Stimulated activated CD8-positive, alpha-beta memory T cell treated with anti-CD3 and anti-CD28 coated beads, Interleukin-15, amount 100 ng/mL, for 24 hours (primary cell): ENCODE results near the gene TBX4.

Experiments
- DNase-seq: peaks from one replicate; pipeline ENCODE4 v3.0.0-alpha.2; 2020; ENCODE audit warnings: low read depth

The TBX4 gene

DNA sequence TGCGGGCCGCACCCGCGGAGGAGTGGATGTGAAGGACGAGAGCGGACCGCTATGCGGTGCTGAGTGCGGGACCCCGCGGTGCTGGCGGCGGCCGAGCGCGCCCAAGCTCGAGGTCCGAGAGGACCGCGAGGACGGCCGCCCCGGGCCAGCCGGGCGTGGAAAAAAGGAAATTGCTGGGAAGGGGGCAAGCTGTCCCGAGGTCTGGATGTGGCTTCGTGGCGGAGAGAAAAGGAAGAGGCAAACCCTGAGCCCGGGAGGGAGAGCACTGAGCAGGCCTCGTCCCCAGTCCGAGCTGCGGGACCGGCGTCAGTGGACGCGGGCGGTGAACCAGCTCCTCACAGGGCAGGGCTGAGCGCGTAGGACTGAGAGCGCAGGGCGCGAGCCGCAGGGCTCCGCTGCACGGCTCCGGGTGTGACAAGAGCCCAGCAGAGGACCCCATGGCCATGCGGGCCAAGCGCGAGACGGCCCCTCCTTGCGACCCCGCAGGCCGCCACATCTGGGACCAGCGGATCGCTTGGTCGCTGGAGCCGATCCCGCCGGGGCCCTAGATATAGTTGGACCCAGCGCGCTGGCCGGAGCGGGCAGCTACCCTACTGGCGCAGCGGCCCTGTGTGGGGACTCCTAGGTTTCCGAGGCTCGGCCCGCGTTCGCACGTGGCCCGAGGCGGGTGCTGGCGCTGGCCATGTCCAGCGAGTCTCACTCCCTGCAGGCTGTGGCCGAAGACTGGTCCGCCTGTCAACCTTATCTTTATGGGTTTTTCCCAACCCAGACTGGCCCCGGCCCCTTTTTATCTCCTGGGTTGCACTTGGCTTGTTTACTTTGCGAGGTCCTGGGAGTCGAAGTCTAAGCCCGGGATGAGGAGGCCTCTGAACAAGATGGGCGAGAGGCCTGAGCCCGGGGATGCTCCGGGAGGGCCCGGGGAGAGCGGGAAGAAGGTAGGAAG lies 2.4 kb downstream of the TBX4 start:
- no peak for DNase-seq

DNA sequence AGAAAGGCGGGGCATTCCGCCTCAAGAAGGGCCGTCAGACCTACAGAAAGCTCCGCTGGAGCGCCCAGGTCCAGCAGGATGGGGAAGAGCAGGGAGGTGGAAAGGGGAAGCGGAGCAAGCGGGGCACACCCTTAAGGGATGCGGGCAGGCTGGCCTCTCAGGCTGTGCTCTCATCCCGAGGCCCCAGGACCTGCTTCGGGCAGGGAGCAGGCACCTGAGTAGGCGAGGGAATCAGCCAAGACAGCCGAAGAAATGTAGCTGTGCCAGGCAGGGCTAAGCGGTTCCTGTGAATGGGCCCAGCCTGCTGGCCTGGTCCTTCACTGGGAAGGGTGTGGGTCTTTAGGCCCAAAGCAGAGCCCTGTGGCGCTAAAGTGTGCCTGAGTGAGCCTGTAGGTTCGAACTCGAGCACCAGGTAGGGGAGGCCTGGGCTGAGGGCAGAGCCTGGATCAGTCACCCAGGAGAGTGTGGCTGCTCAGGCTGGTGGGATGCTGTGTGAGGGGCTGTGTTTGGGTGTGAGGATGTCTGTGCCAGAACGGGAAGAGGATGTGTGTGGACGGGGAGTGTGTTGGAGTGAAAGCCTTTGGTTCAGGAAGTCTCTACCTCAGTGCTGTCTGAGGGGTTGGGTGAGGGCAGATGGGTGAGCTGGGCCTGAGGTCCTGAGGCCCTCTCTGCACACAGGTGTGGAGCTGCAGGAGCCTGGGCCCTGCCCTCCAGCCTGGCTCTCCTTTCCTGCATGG lies 3.3 kb downstream of the TBX4 start:
- no peak for DNase-seq

DNA sequence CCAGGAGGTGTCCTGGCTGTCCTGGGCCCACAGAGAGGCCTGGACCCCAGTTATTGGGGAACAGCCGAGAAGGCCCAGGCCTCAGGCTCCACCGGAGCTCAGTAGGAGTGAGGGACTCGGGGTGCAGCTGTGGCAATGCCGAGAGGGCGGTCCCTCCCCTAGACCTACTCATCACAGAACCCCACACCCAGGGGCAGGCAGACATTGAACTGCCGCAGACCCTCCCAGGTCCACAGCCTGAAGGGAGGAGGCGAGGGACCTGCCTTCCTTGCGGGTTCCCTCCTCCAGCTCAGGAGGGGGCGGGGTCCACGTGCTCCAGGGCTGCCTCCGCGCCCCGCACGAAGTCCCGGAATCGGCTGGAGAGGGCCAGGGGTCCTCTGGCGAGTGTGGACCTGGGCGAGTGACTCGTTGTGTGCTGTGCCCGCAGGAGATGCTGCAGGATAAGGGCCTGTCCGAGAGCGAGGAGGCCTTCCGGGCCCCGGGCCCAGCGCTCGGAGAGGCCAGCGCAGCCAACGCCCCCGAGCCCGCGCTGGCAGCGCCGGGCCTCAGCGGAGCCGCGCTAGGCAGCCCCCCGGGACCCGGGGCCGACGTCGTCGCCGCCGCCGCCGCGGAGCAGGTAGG lies 3.9 kb downstream of the TBX4 start:
- no peak for DNase-seq

DNA sequence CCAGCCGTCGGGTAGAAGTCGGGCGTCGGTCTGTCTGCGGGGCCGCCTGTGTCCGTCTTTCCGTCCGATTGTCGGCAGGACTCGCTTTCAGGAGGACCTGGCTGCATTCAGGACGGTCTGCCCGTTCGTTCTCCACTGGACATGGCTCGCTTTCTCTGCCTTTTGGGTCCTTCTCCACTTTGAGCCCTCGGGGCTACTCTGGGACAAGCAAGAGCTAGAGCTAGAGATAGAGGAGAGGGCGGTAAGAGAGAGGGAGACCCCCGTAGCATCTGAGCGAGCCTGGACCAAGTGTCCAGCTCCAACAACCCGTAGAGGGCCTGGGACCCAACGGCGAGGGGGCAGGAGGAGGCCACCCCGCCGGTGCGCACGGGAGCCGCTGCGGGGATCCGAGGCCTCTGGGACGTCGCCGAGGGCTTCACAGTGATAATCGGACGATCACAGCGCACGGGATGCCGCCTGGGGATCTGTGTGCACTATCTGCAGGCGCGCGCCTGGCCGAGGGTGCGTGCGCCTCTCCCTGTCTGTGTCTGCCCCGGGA lies 4.5 kb downstream of the TBX4 start:
- no peak for DNase-seq

DNA sequence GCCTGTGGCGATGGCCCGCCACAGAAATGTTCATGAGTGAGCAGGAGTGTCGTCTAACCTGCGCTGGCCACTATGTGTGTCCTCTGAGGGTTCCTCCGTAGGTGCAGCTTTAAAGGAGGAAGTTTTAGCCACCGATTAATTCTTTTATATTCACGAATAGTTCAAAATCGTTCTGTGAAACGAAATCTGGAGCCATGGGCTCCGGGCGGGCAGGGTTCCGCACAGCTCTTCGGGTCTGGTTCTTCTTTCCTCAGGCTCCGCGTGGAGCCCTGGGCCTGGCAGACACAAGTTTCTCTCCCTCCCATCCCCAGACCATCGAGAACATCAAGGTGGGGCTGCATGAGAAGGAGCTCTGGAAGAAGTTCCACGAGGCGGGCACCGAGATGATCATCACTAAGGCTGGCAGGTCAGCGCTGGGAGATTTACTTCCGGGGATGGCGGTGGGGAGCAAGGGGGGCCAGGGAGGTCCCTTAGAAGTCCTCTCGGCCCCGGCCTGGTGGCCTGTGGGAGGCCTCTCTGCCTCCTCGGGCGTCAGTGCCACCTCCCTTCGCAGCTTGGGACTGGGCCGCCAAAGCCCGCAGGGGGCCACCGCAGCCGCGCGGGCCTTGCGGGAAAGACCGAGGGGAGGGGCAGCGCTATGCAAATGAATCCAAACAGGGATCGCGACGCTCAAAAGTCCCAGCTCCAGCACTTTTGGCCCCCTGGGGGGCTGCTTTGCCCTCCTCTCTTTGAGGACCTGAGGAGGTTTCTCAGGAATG lies 5.2 kb downstream of the TBX4 start:
- DNase-seq = no peak

DNA sequence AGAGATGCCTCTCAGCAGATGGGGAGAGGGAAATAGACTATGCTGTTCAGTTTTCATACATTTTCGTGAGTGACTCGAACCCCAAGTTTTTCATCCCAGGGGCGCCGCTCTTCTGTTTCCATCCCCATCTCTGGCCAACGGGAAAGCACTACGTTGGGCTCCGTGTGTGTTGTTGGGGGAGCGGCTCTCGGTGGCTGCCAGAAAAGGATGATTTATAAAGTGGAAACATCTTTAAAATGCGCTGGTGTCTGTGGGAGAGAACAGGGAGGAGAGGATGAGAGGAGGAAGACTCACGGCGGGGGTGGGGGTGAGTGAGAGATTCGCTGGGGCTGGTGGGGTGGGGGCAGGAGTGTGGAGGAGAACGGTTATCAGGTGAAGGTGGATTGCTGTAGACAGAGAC lies 5.8 kb downstream of the TBX4 start:
- DNase-seq = no peak

DNA sequence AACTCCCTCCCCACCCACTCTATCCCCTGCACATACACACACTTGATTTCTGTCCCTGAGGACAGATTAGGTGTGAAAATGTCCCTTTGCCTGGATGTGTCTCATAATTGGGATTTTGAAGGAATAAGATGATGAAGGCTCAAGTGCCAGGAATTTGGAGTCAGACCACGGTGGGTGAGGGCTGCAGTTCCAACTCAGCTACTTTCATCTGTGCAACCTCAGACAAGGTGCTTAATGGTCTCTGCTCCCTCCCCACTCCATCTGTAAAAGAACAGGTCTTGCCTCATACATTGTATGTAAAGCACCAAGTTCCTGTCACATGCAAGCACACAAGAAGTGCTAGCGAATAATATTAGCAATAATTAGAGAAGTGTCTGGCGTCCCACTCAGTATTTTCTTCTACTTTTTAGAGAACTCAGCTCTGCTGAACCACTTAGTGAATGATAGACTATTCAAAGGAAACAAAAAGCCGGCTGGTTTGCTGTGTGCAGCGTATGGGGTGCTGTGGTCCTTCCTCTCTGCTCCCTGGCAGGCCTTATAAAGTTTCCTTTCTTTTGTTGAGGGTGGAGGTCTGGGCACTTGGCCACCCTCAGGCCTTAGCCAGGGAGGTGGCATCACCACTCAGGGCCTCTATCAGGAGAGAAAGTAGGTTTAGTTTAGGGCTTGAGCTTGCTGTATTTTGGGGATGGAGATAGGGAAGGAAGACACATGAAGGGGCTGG lies 6.4 kb downstream of the TBX4 start:
- no peak for DNase-seq

DNA sequence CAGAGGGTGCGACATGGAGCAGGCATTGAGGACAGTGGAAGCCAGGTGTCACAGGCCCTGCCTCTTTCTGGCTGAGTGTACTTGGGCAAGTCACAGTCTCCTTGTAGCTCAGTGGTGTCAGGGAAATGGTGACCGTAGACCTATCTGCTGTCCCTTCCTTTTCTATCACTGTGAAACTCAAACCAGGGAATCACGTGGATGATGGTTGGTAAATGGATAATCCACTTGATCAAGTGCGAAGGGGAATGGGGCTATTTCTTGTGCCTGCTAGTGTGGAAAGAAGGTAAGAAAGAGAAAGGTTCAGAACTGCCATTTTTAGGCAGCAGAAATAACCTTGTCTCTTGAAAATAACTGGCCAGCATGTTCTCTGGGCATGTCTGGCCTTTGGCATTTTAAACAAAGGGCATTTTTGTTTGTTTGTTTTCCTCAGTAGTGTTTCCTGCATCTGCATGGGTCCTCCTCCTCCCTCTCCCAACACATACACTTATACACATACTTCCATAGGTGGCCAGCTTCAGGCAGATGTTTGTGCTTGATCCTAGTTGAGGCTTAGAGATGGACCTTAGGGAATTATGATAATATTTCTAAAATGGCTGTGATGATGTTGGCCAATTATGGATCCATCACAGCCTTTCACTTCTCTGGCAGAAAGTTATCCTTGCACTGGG lies 7.1 kb downstream of the TBX4 start:
- DNase-seq = no peak

DNA sequence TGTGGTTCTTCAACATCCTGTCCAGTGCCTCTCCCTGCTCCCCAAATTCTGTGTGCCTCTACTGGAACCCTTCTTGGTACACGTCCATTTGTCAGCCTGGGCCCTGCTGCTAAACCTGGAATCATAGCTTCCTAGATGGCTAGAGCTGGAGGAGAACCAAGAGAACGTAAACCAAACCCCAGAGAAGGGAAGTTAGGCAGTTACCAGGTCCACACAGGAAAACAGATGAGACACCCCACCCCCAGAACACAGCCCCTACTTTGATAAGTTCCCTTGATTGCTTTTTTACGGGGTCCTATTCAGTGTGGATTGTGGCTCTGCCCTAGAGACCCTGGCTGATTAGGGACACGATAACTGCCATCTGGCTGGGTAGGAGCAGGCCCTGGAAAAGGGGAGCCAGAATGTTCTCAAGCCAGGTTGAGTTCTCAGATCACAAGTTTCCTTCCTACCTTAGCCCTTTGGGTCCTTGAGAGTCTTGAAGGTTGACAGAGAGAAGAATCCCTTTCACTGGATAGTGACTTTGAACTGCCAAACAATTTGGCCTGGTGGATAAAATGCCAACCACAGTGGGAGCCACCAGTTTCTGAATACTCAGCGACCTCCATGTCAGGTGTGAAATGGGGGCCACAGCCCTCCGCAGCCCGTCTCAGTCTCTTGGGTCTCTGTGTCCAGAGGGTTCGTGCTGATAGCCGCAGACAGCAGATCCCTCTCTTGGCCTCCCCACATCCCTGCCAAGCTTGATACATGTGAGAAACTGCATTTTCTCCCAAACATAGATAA lies 7.9 kb downstream of the TBX4 start:
- DNase-seq = no peak

DNA sequence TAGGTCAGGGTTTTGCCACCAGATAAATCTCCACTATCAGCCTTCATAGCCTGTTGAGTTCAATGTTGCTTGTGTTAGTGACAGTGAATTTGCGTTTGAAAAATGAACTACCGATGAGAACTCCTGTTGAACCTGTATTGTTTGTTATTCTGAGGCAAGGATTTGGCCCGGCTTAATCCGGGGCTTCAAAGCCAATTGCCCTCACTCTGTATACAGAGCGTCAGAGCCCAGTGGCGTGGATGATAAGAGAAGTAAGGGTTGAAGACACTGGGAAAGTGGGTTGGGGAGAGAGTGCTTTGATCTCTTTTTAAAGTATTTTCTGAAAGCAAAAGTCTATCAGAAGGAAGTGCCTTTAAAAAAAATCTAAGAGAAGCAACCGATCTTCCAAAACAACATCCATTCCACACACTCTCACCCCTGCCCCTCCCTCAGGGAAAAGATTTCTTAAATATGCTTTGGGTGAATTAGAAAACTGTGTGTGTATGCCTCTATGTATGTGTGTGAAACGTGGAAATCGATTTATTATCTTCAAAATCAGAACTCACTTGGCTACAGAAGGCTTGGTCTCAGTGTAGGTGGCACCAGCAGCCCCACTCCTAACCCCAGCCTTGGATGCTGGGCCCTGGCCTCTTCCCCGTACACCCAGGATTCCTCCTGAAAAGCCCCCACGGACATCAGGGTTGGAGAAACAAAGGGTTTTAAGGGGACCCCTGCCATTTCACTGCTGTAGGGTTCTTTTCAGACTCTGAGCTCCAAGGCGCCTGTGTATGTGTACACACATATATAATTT lies 8.8 kb downstream of the TBX4 start:
- no peak for DNase-seq

DNA sequence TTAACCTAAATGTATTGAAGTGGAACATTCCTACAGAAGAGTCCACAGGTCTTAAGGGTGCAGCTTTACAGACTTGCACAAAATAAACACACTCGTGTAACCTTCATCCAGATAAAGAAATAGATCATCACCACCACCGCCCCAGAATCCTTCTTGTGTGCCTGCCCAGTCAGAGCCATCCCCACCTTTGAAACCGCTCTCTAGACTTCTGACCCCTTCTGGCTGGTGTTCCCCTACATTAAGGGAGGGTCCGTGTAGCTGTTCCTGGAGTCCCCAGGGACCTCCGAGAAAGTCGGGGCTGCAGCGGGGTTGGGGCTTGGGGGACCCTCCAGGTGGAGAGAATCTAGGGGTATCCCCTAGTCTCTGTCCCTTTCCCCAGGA lies 9.4 kb downstream of the TBX4 start:
- no peak for DNase-seq

DNA sequence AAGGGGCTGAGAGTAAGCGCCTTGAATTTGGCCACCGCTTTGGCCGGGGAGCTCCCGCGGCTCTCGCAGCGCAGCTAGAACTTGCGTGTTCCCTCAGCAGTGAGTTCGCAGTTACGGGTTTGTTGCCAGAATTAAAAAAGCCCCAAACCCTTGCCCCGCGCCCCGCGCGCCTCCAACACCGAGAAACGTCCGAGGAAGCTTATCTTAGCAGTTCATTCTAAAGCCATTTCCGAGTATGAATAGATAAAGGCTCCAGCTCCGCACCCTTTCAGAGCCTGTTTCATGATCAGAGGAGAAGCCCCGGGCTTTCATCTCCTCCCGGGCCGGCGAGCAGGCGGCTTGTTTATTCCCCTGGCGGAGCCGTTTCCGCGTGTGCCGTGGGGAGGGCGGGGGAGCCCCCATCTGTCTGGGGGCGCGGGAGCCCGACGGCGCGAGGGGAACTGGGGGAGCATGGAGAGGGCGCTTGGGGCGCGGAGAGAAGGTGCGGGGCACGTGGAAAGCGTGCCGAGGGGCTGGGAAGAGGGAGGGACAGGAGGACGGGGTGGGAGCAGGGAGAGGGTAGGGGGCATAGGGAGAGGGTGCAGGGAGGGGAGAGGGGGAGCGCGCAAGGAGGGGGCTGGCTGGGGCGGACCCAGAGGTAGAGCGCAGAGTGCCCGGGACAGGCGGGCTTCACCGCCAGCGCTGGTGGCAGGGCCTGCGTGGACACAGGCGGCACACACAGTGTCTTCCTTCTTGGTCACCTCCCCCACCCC lies 9.9 kb downstream of the TBX4 start:
- DNase-seq = no peak

DNA sequence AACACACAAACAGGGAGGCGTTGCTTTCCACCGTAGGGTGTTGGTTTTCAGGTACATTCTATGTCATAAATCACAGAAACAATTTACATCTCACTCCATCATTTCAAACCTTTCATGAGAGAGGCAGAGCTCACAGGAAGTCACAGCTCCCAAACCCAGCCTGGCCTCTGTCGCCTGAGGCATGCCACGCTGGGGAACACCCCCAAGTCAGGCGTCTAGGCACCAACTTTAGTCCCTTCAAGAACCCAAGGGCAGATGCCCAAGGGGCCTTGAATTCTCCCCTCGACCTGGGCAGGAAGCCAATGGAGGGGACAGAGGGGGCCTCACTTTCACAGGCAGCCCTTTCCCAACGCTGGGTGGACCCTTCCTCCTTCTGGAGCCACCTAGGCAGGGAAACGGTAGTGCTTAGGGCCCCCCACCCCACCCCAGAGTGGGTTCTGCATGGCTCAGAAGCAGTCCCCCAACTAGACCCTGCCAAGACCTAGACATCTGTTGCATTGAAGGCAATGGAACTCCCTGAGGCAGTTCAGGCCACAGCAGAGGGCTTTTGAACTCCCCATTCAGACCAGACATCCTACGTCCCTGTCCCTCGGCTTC lies 10.6 kb downstream of the TBX4 start:
- no peak for DNase-seq

DNA sequence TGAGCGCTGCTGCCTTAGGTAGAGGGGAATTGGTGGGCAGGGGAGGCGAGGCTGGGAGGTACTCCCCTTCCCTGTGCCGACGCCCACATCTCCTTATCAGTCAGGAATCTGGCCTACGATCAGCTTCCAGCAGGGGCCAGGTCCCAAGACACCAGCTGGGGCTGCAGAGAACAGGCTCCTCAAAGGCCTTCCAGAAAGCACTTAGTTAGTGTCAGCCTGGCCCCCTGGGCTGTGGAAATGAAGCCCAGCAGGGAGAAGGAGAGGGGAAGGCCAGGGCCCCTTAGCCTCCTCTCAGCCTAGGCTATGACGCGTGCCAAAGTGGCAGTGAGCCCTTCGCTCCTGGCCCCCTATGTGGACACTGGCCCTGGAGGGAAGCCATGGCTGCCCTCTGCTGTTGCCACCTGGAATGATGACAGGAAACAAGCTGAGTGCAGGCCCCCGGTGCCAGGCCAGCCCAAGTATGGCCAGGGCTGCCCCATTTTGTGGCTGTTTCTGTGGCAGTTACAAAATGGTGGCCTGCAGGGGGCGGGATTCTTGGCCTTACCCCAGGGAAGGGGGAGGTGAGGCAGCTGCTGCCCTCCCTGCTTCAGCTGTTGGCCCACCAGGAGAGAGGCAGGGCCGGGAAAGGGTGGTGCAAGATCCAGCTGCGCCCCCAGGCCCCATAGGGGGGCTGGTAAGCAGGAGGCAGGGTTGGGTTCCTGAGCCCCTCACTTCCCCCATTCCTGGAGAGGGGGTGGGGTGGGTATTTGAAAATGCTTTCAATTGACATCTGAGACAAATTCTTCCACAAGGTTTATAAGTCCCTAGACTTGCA lies 11.3 kb downstream of the TBX4 start:
- DNase-seq = no peak

DNA sequence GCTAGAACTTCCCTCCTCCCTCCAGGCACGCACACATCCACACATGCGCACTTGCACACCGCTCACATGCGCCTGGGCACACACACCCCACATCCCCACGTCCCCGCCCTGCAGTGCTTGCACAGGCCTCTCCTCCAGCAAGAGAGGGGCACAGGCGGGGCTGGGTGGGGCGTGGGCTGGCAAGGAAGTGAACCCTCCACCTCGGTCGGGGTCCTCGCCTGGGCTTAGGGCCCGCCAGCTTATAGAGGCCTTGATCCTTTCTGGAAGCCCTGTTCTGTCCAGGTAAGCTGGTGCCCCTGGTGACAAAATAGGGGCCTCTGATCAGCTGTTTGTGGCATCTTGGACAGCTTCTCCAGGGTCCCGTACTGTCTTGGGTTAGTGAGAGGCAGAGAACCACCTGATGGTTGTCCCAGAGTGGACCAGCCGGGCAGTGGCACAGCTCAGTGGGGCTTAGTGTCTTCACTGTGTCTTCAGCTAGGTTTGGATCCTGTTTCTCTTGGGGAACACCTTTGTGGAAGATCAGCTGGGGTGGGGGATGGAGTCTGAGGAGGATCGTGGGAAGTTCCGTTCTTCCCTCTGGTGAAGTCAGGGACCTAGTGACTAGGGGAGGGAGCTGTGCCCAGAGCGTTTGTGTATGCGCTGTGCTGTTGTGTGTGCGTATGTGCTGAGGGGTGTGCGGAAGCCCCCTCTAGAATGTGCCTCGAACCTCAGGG lies 12.1 kb downstream of the TBX4 start:
- DNase-seq = no peak

DNA sequence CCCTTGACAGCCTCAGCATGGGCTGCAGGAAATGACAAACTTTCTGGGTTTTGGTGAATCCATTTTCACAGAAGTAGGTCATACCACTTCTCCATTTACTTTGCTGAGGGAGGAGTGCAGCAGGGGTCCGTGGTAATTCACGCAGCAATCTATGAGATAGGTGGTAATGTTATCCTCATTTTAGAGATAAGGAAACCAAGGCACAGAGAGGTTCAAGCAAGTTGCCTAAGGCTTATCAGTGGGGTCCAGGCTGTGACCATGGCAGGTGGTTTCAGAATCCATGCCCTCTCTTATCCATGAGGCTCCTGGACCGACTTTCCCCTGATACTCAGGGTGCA lies 12.6 kb downstream of the TBX4 start:
- DNase-seq = no peak
